Activated T-helper 2 cell treated with anti-CD3 and anti-CD28 coated beads, Interferon-gamma antibody, Interleukin-2, Interleukin-4, amounts not matched to agents 10 μg/mL and 5 μg/mL and 100 μg/mL, durations not matched to agents 14 hours and 24 hours and 36 hours (primary cell): ENCODE measurements around the gene PLTP. TPM values are rescaled to one million over a fixed set of nuclear protein-coding genes. Genes with fewer than 3 reads are reported as not detected.
A peak's percentile ranks its signal among the peaks of the same experiment; 100 is the strongest.
"Not testable (repeated sequence)": the region's sequence is repeated elsewhere in the genome, so short reads cannot be mapped to it uniquely, and the experiment has no call there.

ENCODE experiments used
- DNase-seq: peaks from one replicate; pipeline ENCODE4 v3.0.0; 2021; ENCODE audit warnings: low spot score
- H3K27ac Mint-ChIP-seq: one replicate; pipeline ENCODE4 v1.8.0; 2021; ENCODE audit warnings: mixed read lengths
- H3K27me3 Mint-ChIP-seq: one replicate; pipeline ENCODE4 v1.8.0; 2021; ENCODE audit warnings: low read depth, mixed read lengths
- H3K36me3 Mint-ChIP-seq: one replicate; pipeline ENCODE4 v1.8.0; 2021; ENCODE audit warnings: low read depth, mixed read lengths
- H3K4me1 Mint-ChIP-seq: one replicate; pipeline ENCODE4 v1.8.0; 2021; ENCODE audit warnings: low read depth, mixed read lengths
- H3K4me3 Mint-ChIP-seq: one replicate; pipeline ENCODE4 v1.8.0; 2021; ENCODE audit warnings: low read depth, mild to moderate bottlenecking, moderate library complexity, mixed read lengths
- H3K9me3 Mint-ChIP-seq: one replicate; pipeline ENCODE4 v1.8.0; 2021; ENCODE audit warnings: mixed read lengths
- intact Hi-C: fragments of 100-400 bp; cut with micrococcal nuclease; formaldehyde crosslinking; loops from one replicate; pipeline ENCODE4 v1.15.1; 2023
- total RNA-seq: library from RNA; stranded (reverse); gene quantifications from 2 replicates; pipeline ENCODE4 v1.2.3, GENCODE V29; 2022

PLTP gene
- 5.5 TPM in 2 replicates for total RNA-seq

DNA sequence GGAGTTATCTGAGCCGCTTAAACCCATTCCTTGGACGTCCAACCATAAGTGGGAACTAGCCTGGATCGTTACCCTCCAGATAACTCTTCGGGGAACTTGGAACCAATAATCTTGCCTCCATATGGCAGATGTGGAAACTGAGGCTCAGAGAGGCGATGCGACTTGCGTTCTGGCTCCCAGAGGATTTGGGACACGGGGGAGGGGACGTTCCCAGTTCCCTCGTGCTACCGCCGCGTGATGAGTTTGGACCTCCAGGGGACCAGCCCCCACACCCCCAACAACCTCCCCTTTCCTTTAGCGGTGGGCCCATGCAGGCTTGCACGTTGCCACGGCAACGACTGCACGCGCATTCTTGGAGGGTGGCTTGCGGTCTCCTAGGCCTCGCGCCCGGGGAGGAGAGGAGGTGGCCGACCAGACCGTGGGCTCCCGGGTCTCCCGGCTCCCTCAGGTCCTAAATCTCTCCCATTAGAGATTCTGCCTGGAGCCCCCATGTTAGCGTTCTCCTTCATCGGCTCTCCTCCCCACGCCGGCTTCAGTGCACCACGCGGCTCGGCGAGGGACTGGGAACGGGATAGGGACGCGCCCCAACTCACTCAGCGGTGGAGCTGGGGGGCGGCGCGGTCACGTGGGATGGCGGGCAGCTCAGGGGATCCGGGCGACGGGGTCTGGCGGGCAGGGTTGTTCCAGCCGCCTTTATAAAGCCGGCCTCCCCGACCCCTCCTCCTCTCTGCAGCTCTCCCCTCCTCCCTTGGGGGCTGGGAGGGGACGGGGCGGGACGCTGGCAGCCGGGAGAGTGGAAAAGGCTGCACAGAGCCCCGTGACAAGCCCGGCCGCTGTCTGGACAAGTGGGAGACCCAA lies at the start of gene PLTP:
PLTP (minus strand) TSS at position 670 of the 858 bp plus-strand sequence. CDS start 703 bp downstream, outside the sequence.
- Mint-ChIP-seq H3K27me3 (peaks cover 13% of the 10 kb centered on the region), H3K9me3 (no peaks in the 10 kb centered on the region), H3K4me3 (peak within 1 kb of the TSS; percentile 72), H3K27ac (peak within 1 kb of the TSS; percentile 53), H3K4me1 (peaks cover 7% of the 10 kb centered on the region), H3K36me3 (no peaks in the 10 kb centered on the region)
- intact Hi-C loops = loop anchor here (1.0 to 2.0 kb wide), 4 partner anchors 20 to 61 kb away; partner anchors contain the start of genes ACOT8, CTSA, NEURL2 and ZNF335
- peak; percentile 16 for DNase-seq

DNA sequence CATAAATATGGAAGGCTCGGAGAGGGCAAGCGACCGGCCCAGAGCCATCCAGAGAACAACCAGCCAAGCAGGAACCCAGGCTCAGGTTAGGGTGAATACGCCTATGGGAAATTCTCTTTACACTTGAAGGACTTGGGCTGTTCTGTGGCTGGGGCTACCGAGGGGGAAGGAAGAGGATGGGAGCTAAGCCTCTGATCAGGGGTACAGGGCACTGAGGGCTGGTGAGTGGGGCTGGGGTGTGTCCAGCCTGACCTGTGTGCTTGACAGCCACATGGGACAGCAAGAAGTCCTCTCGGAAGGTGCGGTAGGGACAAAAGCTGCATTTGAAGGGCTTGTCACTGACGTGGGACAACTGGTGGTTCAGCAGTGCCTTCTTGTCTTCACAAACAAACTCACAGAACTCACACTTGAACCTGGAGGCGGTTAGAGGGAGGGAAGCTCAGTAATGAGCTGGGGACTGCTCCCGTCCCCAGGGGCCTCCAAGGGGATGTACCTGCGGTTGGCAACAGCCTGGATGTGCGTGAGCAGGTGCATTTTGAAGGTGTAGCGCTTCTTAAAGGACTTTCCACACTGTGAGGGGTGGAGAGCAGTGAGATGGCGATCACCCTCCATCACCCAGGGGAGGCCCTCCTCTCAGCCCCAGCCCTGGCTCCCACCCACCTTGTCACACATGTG lies 48.1 kb upstream of the PLTP start:
- peaks cover 70% of the 10 kb centered on the region for H3K36me3 Mint-ChIP-seq
- intact Hi-C loops = loop anchor here (5.0 kb wide), 1 partner anchor 163 kb away; no protein-coding TSS in a partner anchor

DNA sequence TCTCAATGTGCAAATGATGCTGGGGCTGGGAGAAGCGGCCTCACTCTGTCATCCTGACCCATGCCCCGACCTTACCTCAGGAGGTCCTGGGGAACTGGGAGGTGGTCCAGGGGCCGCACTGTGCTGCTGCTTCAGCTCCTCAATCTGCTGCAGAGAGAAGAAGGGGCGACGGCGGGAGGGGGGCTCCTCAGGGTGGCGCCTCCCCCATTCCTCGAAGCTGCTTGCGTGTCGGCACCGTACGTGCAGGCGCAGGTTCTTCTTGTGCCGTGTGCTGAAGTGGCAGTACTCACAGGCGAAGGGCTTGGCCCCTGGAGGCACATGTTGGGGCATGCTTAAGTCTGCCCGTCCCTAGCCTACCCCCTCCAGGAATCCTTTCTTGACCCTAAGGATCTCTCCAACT lies 47.2 kb upstream of the PLTP start:
- Mint-ChIP-seq H3K4me1 (no peaks in the 10 kb centered on the region), H3K9me3 (no peaks in the 10 kb centered on the region), H3K27ac (no peak overlapping the region), H3K4me3 (no peak overlapping the region), H3K36me3 (peaks cover 66% of the 10 kb centered on the region), H3K27me3 (no peaks in the 10 kb centered on the region)
- no peak for DNase-seq
- intact Hi-C loops = no loop called here

More for the DNA sequence above, 48.1 kb upstream of the PLTP start:
- Mint-ChIP-seq H3K27me3 (no peaks in the 10 kb centered on the region), H3K4me3 (no peak overlapping the region), H3K9me3 (no peaks in the 10 kb centered on the region), H3K27ac (no peak overlapping the region), H3K4me1 (no peaks in the 10 kb centered on the region)
- no peak for DNase-seq

- DNase-seq = no peak
- Mint-ChIP-seq H3K27me3 (no peaks in the 10 kb centered on the region), H3K36me3 (peaks cover 63% of the 10 kb centered on the region), H3K4me3 (no peak overlapping the region), H3K9me3 (no peaks in the 10 kb centered on the region), H3K27ac (no peak overlapping the region), H3K4me1 (no peaks in the 10 kb centered on the region)
- intact Hi-C loops = no loop called here
Measured at GRCh38 chr20:45958593-45958992, 46.6 kb upstream of the PLTP start.

GRCh38 chr20:45957021-45957941 lies 45.3 kb upstream of the PLTP start:
- Mint-ChIP-seq H3K4me1 (no peaks in the 10 kb centered on the region), H3K9me3 (no peaks in the 10 kb centered on the region), H3K27ac (no peak overlapping the region), H3K27me3 (no peaks in the 10 kb centered on the region), H3K36me3 (peaks cover 54% of the 10 kb centered on the region), H3K4me3 (no peak overlapping the region)
- no peak for DNase-seq
- intact Hi-C loops = no loop called here

- H3K9me3 Mint-ChIP-seq, H3K4me3 Mint-ChIP-seq, H3K27ac Mint-ChIP-seq, H3K4me1 Mint-ChIP-seq, DNase-seq, intact Hi-C loops, H3K27me3 Mint-ChIP-seq: not testable (repeated sequence)
- peaks cover 59% of the 10 kb centered on the region for H3K36me3 Mint-ChIP-seq
Measured at GRCh38 chr20:45956326-45956725, 44.4 kb upstream of the PLTP start.

GRCh38 chr20:45953672-45954071 lies 41.7 kb upstream of the PLTP start:
- Mint-ChIP-seq H3K27ac (no peak overlapping the region), H3K27me3 (no peaks in the 10 kb centered on the region), H3K4me1 (no peaks in the 10 kb centered on the region)

DNA sequence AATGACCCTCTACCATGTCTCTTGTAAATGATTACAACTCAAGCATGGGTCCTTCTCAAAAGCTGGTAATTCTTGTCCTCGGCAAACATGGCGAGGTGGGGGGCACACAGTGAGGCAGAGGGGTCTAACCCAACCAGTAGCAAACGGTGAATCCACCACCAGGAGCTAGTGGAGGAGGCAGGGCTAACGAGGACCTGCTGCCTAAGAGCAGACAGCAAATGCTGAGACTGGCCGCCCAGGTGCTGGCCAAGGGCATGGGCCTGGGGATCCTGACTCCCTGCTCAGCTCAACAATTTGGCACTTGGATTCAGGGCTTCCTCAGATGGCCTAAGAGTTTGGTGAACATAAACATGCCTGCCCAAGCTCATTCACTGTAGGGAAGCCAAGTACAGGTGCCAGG lies 40.9 kb upstream of the PLTP start:
- Mint-ChIP-seq H3K4me3 (no peak overlapping the region), H3K4me1 (no peaks in the 10 kb centered on the region), H3K9me3 (no peaks in the 10 kb centered on the region), H3K36me3 (peaks cover 54% of the 10 kb centered on the region), H3K27ac (no peak overlapping the region), H3K27me3 (no peaks in the 10 kb centered on the region)
- intact Hi-C loops = no loop called here
- no peak for DNase-seq

More at GRCh38 chr20:45953672-45954071, 41.7 kb upstream of the PLTP start:
- no peak for DNase-seq
- H3K36me3 Mint-ChIP-seq = peaks cover 54% of the 10 kb centered on the region
- no peaks in the 10 kb centered on the region for H3K9me3 Mint-ChIP-seq
- H3K4me3 Mint-ChIP-seq = no peak overlapping the region
- intact Hi-C loops = no loop called here

DNA sequence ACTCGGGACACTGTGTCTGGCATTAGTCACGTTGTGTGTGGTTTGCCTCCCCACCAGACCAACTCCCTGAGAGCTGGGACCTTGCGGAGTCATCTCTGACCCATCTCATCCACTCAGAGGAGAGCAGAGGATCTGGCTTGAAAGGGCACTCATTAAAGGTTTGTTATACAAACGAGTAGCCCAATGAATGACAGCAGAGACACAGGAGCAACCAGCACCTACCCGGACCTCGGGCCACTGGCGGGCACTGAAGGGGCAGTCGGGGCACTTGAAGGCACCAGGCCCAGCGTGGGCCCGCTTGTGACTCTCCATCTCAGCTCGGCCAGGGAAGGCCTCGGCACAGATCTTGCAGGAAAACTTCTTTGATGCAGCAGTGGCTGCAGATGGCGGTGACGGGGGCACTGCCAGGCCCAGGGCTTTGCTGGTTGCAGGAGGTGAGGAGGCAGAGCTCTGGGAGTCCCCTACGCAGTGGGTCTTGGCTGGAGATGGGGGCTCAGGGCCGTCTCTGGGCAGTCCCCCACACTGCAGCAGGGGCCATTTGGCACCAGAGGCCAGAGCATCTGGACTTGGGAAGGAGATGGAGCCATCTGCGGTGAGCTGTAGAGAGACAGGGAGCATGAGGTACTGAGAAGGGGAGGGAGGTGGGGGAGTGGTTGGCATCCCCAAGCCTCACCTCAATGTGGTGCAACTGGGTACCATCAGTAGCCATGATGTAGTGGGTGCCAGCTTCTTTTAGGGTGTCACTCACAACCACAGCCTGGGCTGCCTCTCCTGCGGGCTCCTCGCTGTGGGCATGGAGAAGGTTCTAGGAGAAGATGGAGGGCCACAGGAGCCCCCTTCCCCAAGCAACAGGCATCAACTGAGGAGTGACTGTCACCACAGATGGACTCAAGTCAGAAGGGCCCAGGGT lies 40.2 kb upstream of the PLTP start:
- intact Hi-C loops = no loop called here
- Mint-ChIP-seq H3K27ac (no peak overlapping the region), H3K4me3 (no peak overlapping the region), H3K4me1 (no peaks in the 10 kb centered on the region), H3K9me3 (no peaks in the 10 kb centered on the region), H3K27me3 (no peaks in the 10 kb centered on the region), H3K36me3 (peaks cover 53% of the 10 kb centered on the region)
- DNase-seq = no peak

DNA sequence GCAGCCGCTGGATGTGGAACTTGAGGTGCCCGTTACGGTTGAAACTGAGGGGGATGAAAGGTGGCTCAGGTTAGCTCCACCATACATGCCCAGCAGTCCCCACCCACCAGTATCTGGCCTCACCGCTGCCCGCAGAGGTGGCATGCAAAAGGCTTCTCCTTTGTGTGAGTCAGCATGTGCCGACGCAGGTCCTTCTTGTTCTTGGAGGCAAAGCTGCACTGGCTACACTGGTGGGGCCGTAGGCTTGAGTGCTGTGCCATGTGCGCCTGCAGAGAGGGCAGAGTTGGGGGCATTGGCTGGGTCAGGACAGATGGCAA lies 38.3 kb upstream of the PLTP start:
- peaks cover 56% of the 10 kb centered on the region for H3K36me3 Mint-ChIP-seq
- H3K9me3 Mint-ChIP-seq = no peaks in the 10 kb centered on the region
- H3K4me3 Mint-ChIP-seq = no peak overlapping the region

GRCh38 chr20:45949542-45950329 lies 37.8 kb upstream of the PLTP start:
- intact Hi-C loops = no loop called here
- Mint-ChIP-seq H3K36me3 (peaks cover 60% of the 10 kb centered on the region), H3K9me3 (no peaks in the 10 kb centered on the region), H3K4me1 (peaks cover 2% of the 10 kb centered on the region), H3K27ac (no peak overlapping the region), H3K4me3 (no peak overlapping the region), H3K27me3 (no peaks in the 10 kb centered on the region)
- no peak for DNase-seq

More for the DNA sequence above, 38.3 kb upstream of the PLTP start:
- Mint-ChIP-seq H3K27ac (no peak overlapping the region), H3K27me3 (no peaks in the 10 kb centered on the region), H3K4me1 (peaks cover 2% of the 10 kb centered on the region)
- DNase-seq = no peak
- intact Hi-C loops = no loop called here
